HepG2 (cell line): Measurements from ENCODE around the gene EEFSEC. TPM values are rescaled to one million over a fixed set of nuclear protein-coding genes. Genes with fewer than 3 reads are reported as not detected.
A peak's percentile ranks its signal among the peaks of the same experiment; 100 is the strongest.

ENCODE experiments used
- CCAR2 ChIP-seq: fragments of 200-400 bp; formaldehyde crosslinking; optimal IDR thresholded peaks from 2 replicates; pipeline ENCODE3; 2018; ENCODE audit warnings: low read depth, mild to moderate bottlenecking, low read length, moderate library complexity
- FOXA3 ChIP-seq: IDR thresholded peaks from 2 replicates; pipeline ENCODE4 v1.6.1; 2016; ENCODE audit warnings: missing genetic modification reagents, missing compliant biosample characterization
- GFI1 ChIP-seq: sonication (generic); formaldehyde crosslinking; IDR thresholded peaks from 2 replicates; pipeline ENCODE4 v1.5.0; 2020; ENCODE audit warnings: missing genetic modification reagents, mild to moderate bottlenecking, borderline replicate concordance
- GPN1 ChIP-seq: sonication (generic); formaldehyde crosslinking; IDR thresholded peaks from 2 replicates; pipeline ENCODE4 v1.5.1; 2020; ENCODE audit warnings: missing genetic modification reagents, borderline replicate concordance
- KDM5B ChIP-seq: sonication (generic); formaldehyde crosslinking; IDR thresholded peaks from 2 replicates; pipeline ENCODE4 v1.4.0; 2020; ENCODE audit warnings: missing genetic modification reagents, mild to moderate bottlenecking, borderline replicate concordance
- MLLT10 ChIP-seq: sonication (generic); formaldehyde crosslinking; IDR thresholded peaks from 2 replicates; pipeline ENCODE4 v1.4.0; 2020; ENCODE audit warnings: missing genetic modification reagents
- NR2F1 ChIP-seq, 2 experiments: fragments of 450-650 bp in 1 of 2; formaldehyde crosslinking in 1 of 2; IDR thresholded peaks; 2 replicates each; pipeline versions ENCODE4 v1.5.0 to v1.6.1; 2016 to 2020; ENCODE audit warnings: mild to moderate bottlenecking in 1 of 2, missing compliant biosample characterization in 1 of 2, missing genetic modification reagents in 1 of 2, moderate library complexity in 1 of 2
- PCBP1 ChIP-seq: fragments of 200-400 bp; formaldehyde crosslinking; IDR thresholded peaks from 2 replicates; pipeline ENCODE4 v1.6.1; 2017; ENCODE audit warnings: mild to moderate bottlenecking, low read depth, low read length, borderline replicate concordance
- POGZ ChIP-seq: sonication (generic); formaldehyde crosslinking; IDR thresholded peaks from 2 replicates; pipeline ENCODE4 v1.4.0; 2020; ENCODE audit warnings: mild to moderate bottlenecking, missing genetic modification reagents
- PRDM10 ChIP-seq: sonication (generic); formaldehyde crosslinking; IDR thresholded peaks from 2 replicates; pipeline ENCODE4 v1.4.0; 2020; ENCODE audit warnings: low read depth, missing genetic modification reagents
- SALL2 ChIP-seq: sonication (generic); formaldehyde crosslinking; IDR thresholded peaks from 2 replicates; pipeline ENCODE4 v1.8.1; 2023; ENCODE audit warnings: mild to moderate bottlenecking, missing genetic modification reagents, inconsistent platforms
- SMARCE1 ChIP-seq: fragments of 450-650 bp; IDR thresholded peaks from 2 replicates; pipeline ENCODE4 v1.6.1; 2017; ENCODE audit warnings: borderline replicate concordance
- STAG1 ChIP-seq: sonication (generic); formaldehyde crosslinking; IDR thresholded peaks from 2 replicates; pipeline ENCODE4 v1.4.0; 2020; ENCODE audit warnings: missing genetic modification reagents
- ZNF121 ChIP-seq: sonication (generic); formaldehyde crosslinking; IDR thresholded peaks from 2 replicates; pipeline ENCODE4 v1.5.0; 2020; ENCODE audit warnings: mild to moderate bottlenecking, missing genetic modification reagents
- ZNF280D ChIP-seq: sonication (generic); formaldehyde crosslinking; IDR thresholded peaks from 2 replicates; pipeline ENCODE4 v1.5.1; 2020; ENCODE audit warnings: mild to moderate bottlenecking, missing genetic modification reagents
- ZNF331 ChIP-seq: sonication (generic); formaldehyde crosslinking; IDR thresholded peaks from 2 replicates; pipeline ENCODE4 v1.4.0; 2020; ENCODE audit warnings: missing genetic modification reagents
- ZNF33B ChIP-seq: sonication (generic); formaldehyde crosslinking; IDR thresholded peaks from 2 replicates; pipeline ENCODE4 v1.5.1; 2020; ENCODE audit warnings: mild to moderate bottlenecking, missing genetic modification reagents
- ZSCAN21 ChIP-seq: sonication (generic); formaldehyde crosslinking; IDR thresholded peaks from 2 replicates; pipeline ENCODE4 v1.8.0; 2022; ENCODE audit warnings: mild to moderate bottlenecking, missing genetic modification reagents, moderate library complexity, borderline replicate concordance
- ZXDC ChIP-seq: sonication (generic); formaldehyde crosslinking; IDR thresholded peaks from 2 replicates; pipeline ENCODE4 v1.5.0; 2020; ENCODE audit warnings: mild to moderate bottlenecking, missing genetic modification reagents
- ZZZ3 ChIP-seq: sonication (generic); formaldehyde crosslinking; IDR thresholded peaks from 2 replicates; pipeline ENCODE4 v1.4.0; 2020; ENCODE audit warnings: missing genetic modification reagents, mild to moderate bottlenecking, borderline replicate concordance
- polyA plus RNA-seq, 8 experiments: library from polyadenylated mRNA; depleted of rRNA in 3 of 8; stranded (reverse) in 7 of 8; unstranded in 1 of 8; fragments of >200 nt; fragmentation: Illumina TruSeq in 4 of 8; extraction: Trizol in 4 of 8; gene quantifications; 2 replicates each; pipeline versions ENCODE4 v1.2.1 to v1.2.3, GENCODE V29; 2011 to 2016; ENCODE audit warnings: low read depth in 4 of 8, missing spikeins in 1 of 8, mixed read lengths in 1 of 8; ENCODE audit not compliant: insufficient read depth in 1 of 8
- total RNA-seq, 5 experiments: library from RNA; depleted of rRNA; stranded (reverse); fragments of >200 nt; fragmentation: Illumina TruSeq; extraction: Trizol; gene quantifications; 2 replicates each; pipeline ENCODE4 v1.2.3, GENCODE V29; 2016; ENCODE audit warnings: low read depth in 1 of 5

EEFSEC gene
- total and polyA plus RNA-seq, 2 of the 13 experiments (the other 11 are each of a cell fraction or from before 2014, with no cell fraction given), result 6.4 to 24.2 TPM

GRCh38 chr3:128343287-128344051 lies 190.2 kb downstream of the EEFSEC start (continued):
- TF ChIP-seq ZNF280D (CRISPR knock-in tag), result no peak
- no peak for TF ChIP-seq CCAR2
- peak; percentile 30; the same call in 1 of the 2 replicates for TF ChIP-seq PRDM10
- no peak for TF ChIP-seq ZZZ3 (CRISPR knock-in tag)
- TF ChIP-seq ZNF121 (CRISPR knock-in tag), result 0 out of 2 replicates have a peak, but pooled peaks have one; percentile 24
- no peak for TF ChIP-seq PCBP1
- peak; percentile 86 for TF ChIP-seq FOXA3
- TF ChIP-seq ZXDC (CRISPR knock-in tag), result no peak
- no peak for TF ChIP-seq SMARCE1
- TF ChIP-seq ZNF33B (CRISPR knock-in tag), result no peak
- no peak for TF ChIP-seq GPN1 (CRISPR knock-in tag)
- 0 out of 2 replicates have a peak, but pooled peaks have one; percentile 20 for TF ChIP-seq STAG1 (CRISPR knock-in tag)
- no peak for TF ChIP-seq ZNF331 (CRISPR knock-in tag)
- peak; percentile 51; the same call in 1 of the 2 replicates for TF ChIP-seq KDM5B (CRISPR knock-in tag)
- TF ChIP-seq POGZ (CRISPR knock-in tag), result peak; percentile 59; the same call in 1 of the 2 replicates
- TF ChIP-seq ZSCAN21 (CRISPR knock-in tag), result no peak
- no peak for TF ChIP-seq MLLT10 (CRISPR knock-in tag)
- TF ChIP-seq SALL2, result no peak
- peak; percentile 51; the same call in 1 of the 2 replicates for TF ChIP-seq GFI1
- TF ChIP-seq NR2F1 (CRISPR knock-in tag; IDR thresholded peaks at IDR 0.05), result no peak
